H9 (cell line): ENCODE measurements around the gene GRAP2. TPM values are rescaled to one million over a fixed set of nuclear protein-coding genes. Genes with fewer than 3 reads are reported as not detected.
A peak's percentile ranks its signal among the peaks of the same experiment; 100 is the strongest.

Experiments
- DNase-seq: peaks from one replicate; pipeline ENCODE4 v3.0.0-alpha.2; 2017
- H2AFZ ChIP-seq: one replicate; pipeline ENCODE4 v1.6.1; 2013; ENCODE audit warnings: mild to moderate bottlenecking, low read length, control low read depth, moderate library complexity
- H2AK5ac ChIP-seq: 2 replicates; pipeline ENCODE4 v1.6.1; 2013; ENCODE audit warnings: low read length, control low read depth, mixed read lengths; ENCODE audit not compliant: insufficient read length
- H2BK120ac ChIP-seq: one replicate; pipeline ENCODE4 v1.6.1; 2013; ENCODE audit warnings: low read depth, mild to moderate bottlenecking, low read length, control low read depth, inconsistent platforms; ENCODE audit not compliant: poor library complexity, severe bottlenecking
- H2BK12ac ChIP-seq: 2 replicates; pipeline ENCODE4 v1.6.1; 2013; ENCODE audit warnings: low read length, control low read depth, mixed read lengths, low read depth; ENCODE audit not compliant: insufficient read length
- H2BK15ac ChIP-seq: 2 replicates; pipeline ENCODE4 v1.6.1; 2013; ENCODE audit warnings: low read depth, low read length, control low read depth
- H2BK20ac ChIP-seq: one replicate; pipeline ENCODE4 v1.6.1; 2013; ENCODE audit warnings: low read depth, mild to moderate bottlenecking, low read length, control low read depth, inconsistent platforms; ENCODE audit not compliant: poor library complexity, severe bottlenecking
- H2BK5ac ChIP-seq: 2 replicates; pipeline ENCODE4 v1.6.1; 2013; ENCODE audit warnings: low read length, control low read depth, mixed read lengths; ENCODE audit not compliant: insufficient read length
- H3K14ac ChIP-seq: 2 replicates; pipeline ENCODE4 v1.6.1; 2013; ENCODE audit warnings: low read length, control low read depth; ENCODE audit not compliant: insufficient read depth
- H3K18ac ChIP-seq: 2 replicates; pipeline ENCODE4 v1.6.1; 2013; ENCODE audit warnings: low read depth, mild to moderate bottlenecking, mixed read lengths, low read length, control low read depth; ENCODE audit not compliant: insufficient read length
- H3K23ac ChIP-seq: 2 replicates; pipeline ENCODE4 v1.6.1; 2013; ENCODE audit warnings: low read length, control low read depth, mixed read lengths, low read depth; ENCODE audit not compliant: insufficient read length
- H3K23me2 ChIP-seq: 2 replicates; pipeline ENCODE4 v1.6.1; 2013; ENCODE audit warnings: low read depth, mild to moderate bottlenecking, mixed read lengths, low read length, control low read depth; ENCODE audit not compliant: insufficient read length, poor library complexity, severe bottlenecking
- H3K27ac ChIP-seq: 2 replicates; pipeline ENCODE4 v1.5.1; 2013; ENCODE audit warnings: low read length, control low read depth, mixed read lengths, low read depth; ENCODE audit not compliant: insufficient read length
- H3K27me3 ChIP-seq: 2 replicates; pipeline ENCODE4 v1.6.1; 2013; ENCODE audit warnings: low read length, control low read depth, inconsistent platforms; ENCODE audit not compliant: insufficient read depth
- H3K4ac ChIP-seq: 2 replicates; pipeline ENCODE4 v1.6.1; 2013; ENCODE audit warnings: low read depth, mild to moderate bottlenecking, control low read depth, inconsistent platforms, low read length, moderate library complexity
- H3K4me1 ChIP-seq: 2 replicates; pipeline ENCODE4 v1.6.1; 2013; ENCODE audit warnings: low read length, control low read depth, inconsistent platforms; ENCODE audit not compliant: insufficient read depth
- H3K4me2 ChIP-seq: 2 replicates; pipeline ENCODE4 v1.6.1; 2013; ENCODE audit warnings: low read length, control low read depth, mixed read lengths; ENCODE audit not compliant: insufficient read length, insufficient read depth
- H3K56ac ChIP-seq: 2 replicates; pipeline ENCODE4 v1.6.1; 2013; ENCODE audit warnings: low read depth, mild to moderate bottlenecking, mixed read lengths, low read length, control low read depth; ENCODE audit not compliant: insufficient read length
- H3K79me1 ChIP-seq: 2 replicates; pipeline ENCODE4 v1.6.1; 2013; ENCODE audit warnings: low read depth, mild to moderate bottlenecking, moderate library complexity, low read length, control low read depth, inconsistent platforms; ENCODE audit not compliant: insufficient read depth, poor library complexity, severe bottlenecking
- H3K79me2 ChIP-seq: 2 replicates; pipeline ENCODE4 v1.6.1; 2013; ENCODE audit warnings: low read length, control low read depth, inconsistent platforms; ENCODE audit not compliant: insufficient read depth
- H3K9ac ChIP-seq: 2 replicates; pipeline ENCODE4 v1.6.1; 2013; ENCODE audit warnings: low read length, control low read depth, mixed read lengths; ENCODE audit not compliant: insufficient read length; ENCODE audit errors: extremely low read depth
- H3K9me3 ChIP-seq: one replicate; pipeline ENCODE4 v1.6.1; 2013; ENCODE audit warnings: low read depth, low read length, inconsistent platforms; ENCODE audit not compliant: control insufficient read depth
- H3T11ph ChIP-seq: one replicate; pipeline ENCODE4 v1.6.1; 2013; ENCODE audit warnings: mild to moderate bottlenecking, low read length, control low read depth, inconsistent platforms
- H4K20me1 ChIP-seq: one replicate; pipeline ENCODE4 v1.6.1; 2013; ENCODE audit not compliant: control insufficient read depth, insufficient read length, insufficient read depth
- H4K5ac ChIP-seq: 2 replicates; pipeline ENCODE4 v1.6.1; 2013; ENCODE audit warnings: low read depth, mild to moderate bottlenecking, mixed read lengths, low read length, control low read depth; ENCODE audit not compliant: insufficient read length
- H4K8ac ChIP-seq: replicated peaks from 2 replicates; pipeline ENCODE4 v1.6.1; 2013; ENCODE audit warnings: low read length, control low read depth, mixed read lengths, low read depth; ENCODE audit not compliant: insufficient read length
- H4K91ac ChIP-seq: 2 replicates; pipeline ENCODE4 v1.6.1; 2013; ENCODE audit warnings: low read depth, mild to moderate bottlenecking, moderate library complexity, mixed read lengths, low read length, control low read depth; ENCODE audit not compliant: insufficient read length
- H3K27ac Mint-ChIP-seq, 3 experiments: 2 replicates in 2 of 3; 3 replicates in 1 of 3; pipeline ENCODE4 v1.8.0; 2020 to 2021; ENCODE audit warnings: mixed read lengths in 3 of 3, mild to moderate bottlenecking in 1 of 3, moderate library complexity in 1 of 3
- H3K27me3 Mint-ChIP-seq: 2 replicates; pipeline ENCODE4 v1.8.0; 2021; ENCODE audit warnings: low read depth, mild to moderate bottlenecking, moderate library complexity, mixed read lengths
- H3K36me3 Mint-ChIP-seq, 3 experiments: 2 replicates in 2 of 3; 3 replicates in 1 of 3; pipeline ENCODE4 v1.8.0; 2020 to 2021; ENCODE audit warnings: low read depth in 3 of 3, mixed read lengths in 3 of 3; ENCODE audit not compliant: insufficient read depth in 1 of 3
- H3K4me1 Mint-ChIP-seq, 2 experiments: 2 replicates each; pipeline ENCODE4 v1.8.0; 2020; ENCODE audit warnings: mixed read lengths in 2 of 2
- H3K4me3 Mint-ChIP-seq, 2 experiments: 2 replicates in 1 of 2; 3 replicates in 1 of 2; pipeline ENCODE4 v1.8.0; 2020 to 2021; ENCODE audit warnings: mild to moderate bottlenecking in 2 of 2, mixed read lengths in 2 of 2, moderate library complexity in 1 of 2
- H3K9me3 Mint-ChIP-seq, 2 experiments: 2 replicates in 1 of 2; 3 replicates in 1 of 2; pipeline ENCODE4 v1.8.0; 2020; ENCODE audit warnings: mild to moderate bottlenecking in 2 of 2, mixed read lengths in 2 of 2, moderate library complexity in 1 of 2
- CTCF ChIP-seq: fragments of 200-600 bp; sonication (generic); conservative IDR thresholded peaks from 3 replicates; pipeline ENCODE4 v1.8.0; 2021; ENCODE audit warnings: antibody characterized with exemption, mild to moderate bottlenecking
- WGBS: extraction: QIAGEN DNeasy Blood & Tissue Kit; methylation state at CpG from one replicate; pipeline ENCODE4 v1.1.7; 2013; ENCODE audit warnings: missing lambda C conversion rate, low lambda C conversion rate, mixed read lengths; ENCODE audit not compliant: insufficient read length; ENCODE audit errors: extremely low coverage; 5-methylcytosine and 5-hydroxymethylcytosine counted together
- total RNA-seq: library from RNA; stranded (reverse); gene quantifications from 2 replicates; pipeline ENCODE4 v1.2.1, GENCODE V29; 2021

Gene GRAP2
- total RNA-seq, 1 experiment from 2014 or later: not detected

- no peak overlapping the region for H4K91ac ChIP-seq
- no peak overlapping the region for H2BK5ac ChIP-seq
- Mint-ChIP-seq H3K27ac (peak overlapping the region; percentile 49 to 80 (median 69); a peak in 3 of 7 replicates), H3K4me1 (peaks cover 79% of the 10 kb centered on the region in 2 experiments), H3K36me3 (peaks cover 10 to 15% (median 11%) of the 10 kb centered on the region in 3 experiments; a peak in 6 of 7 replicates), H3K9me3 (no peaks in the 10 kb centered on the region), H3K27me3 (peaks cover 1% of the 10 kb centered on the region), H3K4me3 (no peak overlapping the region)
- no peak overlapping the region for H2BK120ac ChIP-seq
- no peak overlapping the region for H3K14ac ChIP-seq
- H3K79me2 ChIP-seq: peaks cover 9% of the 10 kb centered on the region; the same call in 1 of the 2 replicates
- H3T11ph ChIP-seq: no peak overlapping the region
- DNase-seq: no peak
- TF ChIP-seq CTCF: no peak
- no peaks in the 10 kb centered on the region for H3K9me3 ChIP-seq
- H2AFZ ChIP-seq: no peak overlapping the region
- no peaks in the 10 kb centered on the region for H4K20me1 ChIP-seq
- H2BK20ac ChIP-seq: no peak overlapping the region
- no peak overlapping the region for H3K56ac ChIP-seq
- H3K4ac ChIP-seq: no peak overlapping the region
- H3K27ac ChIP-seq: no peak overlapping the region
- H3K79me1 ChIP-seq: peaks cover 6% of the 10 kb centered on the region
- no peak overlapping the region for H3K9ac ChIP-seq
- H4K8ac ChIP-seq: no peak overlapping the region
- H4K5ac ChIP-seq: no peak overlapping the region
- no CpG with 5 or more reads among the region's 4 CpGs for WGBS
- no peak overlapping the region for H2BK12ac ChIP-seq
- no peak overlapping the region for H2AK5ac ChIP-seq
- no peak overlapping the region for H3K4me2 ChIP-seq
- peaks cover 17% of the 10 kb centered on the region for H3K4me1 ChIP-seq
- no peak overlapping the region for H3K18ac ChIP-seq
- peaks cover 3% of the 10 kb centered on the region for H3K23me2 ChIP-seq
- H2BK15ac ChIP-seq: no peak overlapping the region
- H3K23ac ChIP-seq: no peak overlapping the region
- H3K27me3 ChIP-seq: no peaks in the 10 kb centered on the region
Measured at GRCh38 chr22:40001106-40001505, 100.2 kb downstream of the GRAP2 start.
